ENCODE data around the gene ARHGAP26.

DNA sequence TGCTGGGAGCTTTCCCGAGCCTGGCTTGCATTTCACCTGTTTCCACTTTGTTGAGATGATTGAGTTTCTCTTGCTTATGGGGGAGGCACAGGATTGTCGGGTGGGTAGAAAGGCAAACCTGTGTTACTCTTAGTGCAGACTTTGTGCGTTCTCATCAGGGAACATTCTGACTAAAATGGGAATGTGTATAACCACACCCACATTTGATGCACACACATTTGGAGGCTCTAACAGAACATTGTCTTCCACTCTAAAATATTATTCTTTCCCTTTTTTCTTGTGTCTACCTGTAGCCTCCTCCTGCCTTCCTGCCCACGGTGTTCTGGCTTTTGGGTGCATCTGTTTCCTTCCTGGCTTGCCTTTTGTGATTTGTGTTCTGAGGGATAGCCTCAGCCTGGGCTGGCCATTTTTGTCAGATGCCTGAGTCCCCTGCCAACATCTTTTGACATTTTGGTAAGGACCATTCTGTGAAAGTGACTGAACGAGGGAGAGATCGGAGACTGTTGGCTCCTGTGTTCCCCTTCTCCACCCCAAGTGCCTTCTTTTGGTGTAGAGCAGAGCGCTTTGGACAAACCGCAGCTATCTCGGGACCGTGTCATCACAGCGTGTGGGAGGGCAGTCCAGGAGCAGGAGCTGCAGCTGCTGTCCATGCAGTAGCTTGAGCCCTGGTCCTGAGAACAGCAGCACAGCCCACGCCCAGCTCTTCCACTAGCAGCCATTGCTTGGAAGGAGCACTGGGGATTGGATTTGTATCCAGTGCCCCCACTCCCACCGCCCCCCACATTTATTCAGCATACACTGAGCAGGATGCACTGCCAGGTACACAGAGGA, 101.4 kb downstream of the ARHGAP26 start:
- TF ChIP-seq RFX5 (IDR thresholded peaks at IDR 0.05; ENCODE audit: low read depth, low read length), result no peak
- TF ChIP-seq, protein P1, sequence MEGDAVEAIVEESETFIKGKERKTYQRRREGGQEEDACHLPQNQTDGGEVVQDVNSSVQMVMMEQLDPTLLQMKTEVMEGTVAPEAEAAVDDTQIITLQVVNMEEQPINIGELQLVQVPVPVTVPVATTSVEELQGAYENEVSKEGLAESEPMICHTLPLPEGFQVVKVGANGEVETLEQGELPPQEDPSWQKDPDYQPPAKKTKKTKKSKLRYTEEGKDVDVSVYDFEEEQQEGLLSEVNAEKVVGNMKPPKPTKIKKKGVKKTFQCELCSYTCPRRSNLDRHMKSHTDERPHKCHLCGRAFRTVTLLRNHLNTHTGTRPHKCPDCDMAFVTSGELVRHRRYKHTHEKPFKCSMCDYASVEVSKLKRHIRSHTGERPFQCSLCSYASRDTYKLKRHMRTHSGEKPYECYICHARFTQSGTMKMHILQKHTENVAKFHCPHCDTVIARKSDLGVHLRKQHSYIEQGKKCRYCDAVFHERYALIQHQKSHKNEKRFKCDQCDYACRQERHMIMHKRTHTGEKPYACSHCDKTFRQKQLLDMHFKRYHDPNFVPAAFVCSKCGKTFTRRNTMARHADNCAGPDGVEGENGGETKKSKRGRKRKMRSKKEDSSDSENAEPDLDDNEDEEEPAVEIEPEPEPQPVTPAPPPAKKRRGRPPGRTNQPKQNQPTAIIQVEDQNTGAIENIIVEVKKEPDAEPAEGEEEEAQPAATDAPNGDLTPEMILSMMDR (conservative IDR thresholded peaks at IDR 0.05; ENCODE audit: low read depth, low read length), result no peak
